DMS79 treated with DMSO at 0.1 percent for 48 hours (cell line): ENCODE results near the gene NNMT.

ENCODE experiments used
- DNase-seq: peaks from one replicate; lab custom pipeline; 2025; lab: John Stamatoyannopoulos, UW

The NNMT gene

DNA sequence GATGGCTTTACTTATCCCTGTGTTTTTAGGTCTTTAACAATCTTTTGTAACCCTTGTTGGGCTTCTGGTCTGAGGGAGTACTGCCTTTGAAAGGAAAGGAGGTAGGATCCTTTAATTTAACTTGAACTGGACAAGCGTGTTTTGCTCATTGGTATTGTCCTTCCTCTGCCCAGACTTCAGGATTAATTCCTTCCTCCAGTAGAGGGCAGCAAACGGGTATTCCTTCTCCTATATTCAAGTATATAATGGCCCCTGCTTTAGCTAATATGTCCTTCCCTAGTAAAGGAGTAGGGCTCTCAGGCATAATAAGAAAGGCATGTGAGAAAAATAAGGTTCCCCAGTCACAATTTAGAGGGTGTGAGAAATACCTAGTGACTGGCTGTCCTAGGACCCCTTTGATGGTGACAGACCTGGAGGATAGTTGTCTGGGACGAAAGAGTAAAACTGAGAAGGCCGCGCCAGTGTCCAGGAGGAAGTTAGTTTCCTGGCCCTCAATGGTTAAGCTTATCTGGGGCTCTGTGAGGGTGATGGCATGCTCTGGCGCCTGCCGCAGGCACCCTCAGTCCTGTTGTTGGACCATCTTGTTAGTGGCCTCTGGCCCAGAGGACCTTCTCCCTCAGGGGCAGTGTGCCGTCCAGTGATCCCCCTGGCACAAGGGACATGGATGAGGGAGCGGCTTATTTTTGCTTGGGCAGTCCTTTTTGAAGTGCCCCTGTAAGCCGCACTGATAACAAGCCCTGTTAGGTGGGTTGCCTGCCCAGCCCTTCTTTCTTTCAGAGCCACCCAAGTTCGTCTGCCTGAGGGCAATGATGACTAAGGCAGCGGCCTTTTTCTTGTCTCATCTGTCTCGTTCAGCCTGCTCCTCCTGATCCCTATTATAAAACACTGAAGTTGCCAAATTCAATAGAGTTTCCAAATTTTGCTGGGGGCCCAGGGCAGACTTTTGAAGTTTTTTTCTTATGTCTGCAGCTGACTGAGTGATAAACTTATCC is 52.3 kb downstream of the NNMT start:
- DNase-seq: no peak

DNA sequence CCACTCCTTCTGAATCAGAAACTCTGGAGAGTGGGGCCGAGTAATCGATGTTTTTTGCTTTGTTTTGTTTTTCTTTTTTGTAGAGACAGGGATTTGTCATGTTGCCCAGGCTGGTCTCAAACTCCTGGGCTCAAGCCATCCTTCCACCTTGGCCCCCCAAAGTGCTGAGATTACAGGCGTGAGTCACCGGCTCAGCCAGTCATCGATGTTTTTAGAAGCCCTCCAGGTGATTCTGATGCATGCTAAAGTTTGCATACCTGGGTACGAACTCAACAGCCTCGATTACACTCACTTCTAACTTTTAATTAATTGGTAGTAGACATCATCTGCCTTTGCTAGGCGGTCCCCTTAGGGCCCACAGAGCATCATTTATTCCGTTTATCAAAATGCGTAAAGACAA is 53.8 kb downstream of the NNMT start:
- no peak for DNase-seq

DNA sequence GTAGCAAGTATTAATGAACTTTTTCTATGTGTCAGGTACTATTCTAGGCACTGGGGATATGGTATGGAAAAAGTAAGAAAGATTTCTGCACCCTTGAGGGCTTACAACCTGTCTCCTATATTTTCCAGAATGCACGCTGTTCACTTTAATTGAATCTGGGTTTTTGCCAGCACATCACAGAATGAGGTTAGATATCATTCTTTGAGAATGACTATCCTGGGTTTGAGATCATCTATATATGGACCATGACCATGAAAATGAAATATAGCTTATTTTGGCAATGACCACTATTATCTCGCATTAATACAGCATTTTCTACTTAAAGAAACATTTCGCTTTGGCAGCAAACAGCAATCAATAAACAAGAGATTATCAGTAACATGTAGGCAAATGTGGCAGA is 57.2 kb downstream of the NNMT start:
- no peak for DNase-seq

GRCh38 chr11:114354076-114354475 is 57.9 kb downstream of the NNMT start:
- no peak for DNase-seq

GRCh38 chr11:114358716-114359115 is 62.5 kb downstream of the NNMT start:
- no peak for DNase-seq

GRCh38 chr11:114359342-114359741 is 63.1 kb downstream of the NNMT start:
- no peak for DNase-seq

DNA sequence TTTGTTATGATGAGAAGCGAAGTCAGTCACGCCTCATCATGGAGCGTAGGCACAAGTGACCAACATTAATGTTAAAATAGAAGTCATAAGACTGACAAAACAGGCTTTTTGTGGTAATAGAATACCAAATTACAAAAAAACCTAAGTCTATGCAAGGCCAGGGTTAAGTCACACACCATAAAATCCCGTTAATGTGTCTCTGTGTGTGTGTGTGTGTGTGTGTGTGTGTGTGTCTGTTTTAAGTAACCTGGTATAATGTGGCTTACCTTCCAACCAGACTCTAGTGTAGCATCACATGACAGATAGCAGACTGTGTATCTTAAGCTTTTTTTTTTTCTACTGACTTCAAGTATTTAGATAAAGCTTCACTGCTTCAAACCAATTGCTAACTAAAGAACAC is 66.1 kb downstream of the NNMT start:
- DNase-seq: no peak

- DNase-seq: no peak
These were observed 66.8 kb downstream of the NNMT start for GRCh38 chr11:114362958-114363357.
